HG03457 (cell line): ENCODE measurements around the gene HEXIM2.

ENCODE experiments used
- ATAC-seq: cut with Tn5 transposase; IDR thresholded peaks from one replicate; pipeline ENCODE4 v1.9.1; 2021; ENCODE audit warnings: moderate number of reproducible peaks; ENCODE audit not compliant: unreplicated experiment

HEXIM2 gene

DNA sequence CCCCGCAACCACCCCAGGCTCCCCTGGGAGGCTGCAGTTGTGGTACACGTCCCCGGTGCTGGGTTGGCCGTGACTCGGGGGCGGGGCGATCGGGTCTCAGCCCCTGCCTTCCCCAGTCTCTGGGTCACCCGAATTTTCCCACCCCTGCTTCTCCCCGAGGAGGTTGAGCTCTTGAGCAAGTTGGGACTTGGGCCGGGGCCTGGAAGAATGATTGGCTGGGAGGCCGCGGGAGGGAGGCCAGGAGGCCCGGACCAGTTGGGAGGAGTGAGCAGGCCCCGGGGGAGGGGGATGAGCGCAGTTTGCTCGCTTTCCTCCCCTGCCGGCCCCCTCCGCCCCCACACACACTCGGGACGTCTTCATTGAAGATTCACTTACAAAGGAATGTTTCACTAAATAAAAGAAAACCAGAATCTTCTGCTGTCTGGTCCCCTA is 17.9 kb upstream of the HEXIM2 start:
- no peak for ATAC-seq

DNA sequence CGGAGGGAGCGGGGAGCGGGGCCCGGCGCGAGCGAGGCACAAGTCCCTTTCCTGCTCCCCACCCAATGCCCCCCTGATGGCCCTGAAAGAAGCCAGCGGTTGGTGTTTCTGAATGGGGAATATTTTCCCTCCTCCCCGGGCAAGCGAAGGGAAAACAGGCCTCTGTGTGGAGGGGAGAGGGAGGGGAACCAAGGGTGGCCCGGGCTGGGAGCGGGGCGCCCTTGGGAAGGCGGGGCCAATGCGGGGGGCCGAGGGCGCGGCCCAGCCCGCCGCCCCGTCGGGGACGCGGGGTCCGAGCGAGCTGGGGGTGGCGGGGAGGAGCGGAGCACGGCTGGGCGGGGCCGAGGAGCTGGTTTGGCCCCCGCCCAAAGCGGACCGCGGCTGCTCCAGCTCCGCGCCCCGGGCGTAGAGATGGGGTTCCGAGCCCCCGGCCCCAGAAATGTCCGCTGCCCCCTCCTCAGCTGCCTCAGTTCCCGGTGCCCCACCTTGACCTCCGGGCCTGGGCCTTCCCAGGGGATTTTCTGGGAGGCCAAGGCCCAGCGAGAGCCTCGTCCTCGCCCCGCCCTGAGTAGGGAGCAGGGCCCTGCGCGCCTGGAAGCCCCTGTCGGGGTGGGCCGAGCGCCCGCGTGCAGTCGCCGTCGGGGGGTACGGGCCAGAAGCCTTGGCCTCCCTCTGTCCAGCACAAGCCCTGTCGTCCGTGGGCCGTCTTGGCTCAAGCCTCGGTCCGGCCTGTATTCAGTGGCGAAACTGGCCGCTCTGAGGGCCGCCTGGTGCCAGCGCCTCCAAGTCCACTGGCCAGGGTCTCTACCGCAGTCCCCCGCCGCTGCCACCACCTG is 17.3 kb upstream of the HEXIM2 start:
- ATAC-seq = no peak

DNA sequence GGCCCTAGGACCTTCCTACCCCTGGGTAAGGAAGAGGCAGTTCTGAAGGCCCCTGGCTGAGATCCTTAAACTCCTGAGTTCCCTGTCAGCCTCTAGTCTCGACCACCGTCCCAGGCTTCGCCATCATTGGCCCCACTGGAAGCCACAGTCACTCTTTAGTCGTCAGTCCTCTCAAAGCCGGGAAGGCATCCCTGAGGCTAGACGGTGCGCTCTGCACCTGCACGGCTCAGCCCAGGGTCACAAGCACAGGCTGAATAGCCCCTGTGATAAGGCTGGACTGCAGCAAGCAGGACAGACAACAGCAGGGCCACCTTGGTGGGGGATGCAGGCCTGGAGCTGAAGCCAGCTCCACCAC is 16.7 kb upstream of the HEXIM2 start:
- ATAC-seq = no peak

DNA sequence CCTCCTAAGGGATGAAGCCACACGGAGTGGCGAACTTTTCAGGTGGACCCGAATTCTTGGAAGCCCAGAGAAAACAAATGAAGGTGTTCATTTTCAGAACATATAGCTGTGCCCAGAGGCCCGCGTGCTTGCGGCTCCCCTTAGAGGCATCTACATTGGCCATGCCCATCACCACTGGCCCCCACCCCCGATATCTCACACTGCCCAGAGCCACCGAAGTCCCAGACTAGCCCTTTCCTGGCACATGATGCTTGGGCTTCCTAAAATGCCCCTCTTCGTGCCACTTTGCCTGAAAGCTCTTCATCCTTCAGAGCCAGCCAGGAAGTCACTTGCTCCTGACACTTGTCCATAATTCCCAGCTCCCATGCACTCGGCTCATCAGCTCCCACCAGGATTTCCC is 15.5 kb upstream of the HEXIM2 start:
- no peak for ATAC-seq

DNA sequence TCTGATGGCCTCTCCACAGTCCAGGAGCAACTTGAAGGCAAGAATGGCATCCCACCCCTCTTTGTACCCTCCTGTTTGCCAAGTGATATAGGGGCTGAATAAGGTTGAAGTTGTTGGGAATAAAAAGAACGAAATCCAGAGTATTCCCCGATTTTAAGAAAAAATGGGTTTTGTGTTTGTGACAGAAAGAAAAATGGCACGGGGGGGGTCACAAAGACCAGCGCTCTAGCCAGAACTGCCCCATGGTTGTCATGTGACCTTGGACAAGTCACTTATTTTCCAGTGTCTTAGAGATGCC is 15.1 kb upstream of the HEXIM2 start:
- ATAC-seq = no peak

DNA sequence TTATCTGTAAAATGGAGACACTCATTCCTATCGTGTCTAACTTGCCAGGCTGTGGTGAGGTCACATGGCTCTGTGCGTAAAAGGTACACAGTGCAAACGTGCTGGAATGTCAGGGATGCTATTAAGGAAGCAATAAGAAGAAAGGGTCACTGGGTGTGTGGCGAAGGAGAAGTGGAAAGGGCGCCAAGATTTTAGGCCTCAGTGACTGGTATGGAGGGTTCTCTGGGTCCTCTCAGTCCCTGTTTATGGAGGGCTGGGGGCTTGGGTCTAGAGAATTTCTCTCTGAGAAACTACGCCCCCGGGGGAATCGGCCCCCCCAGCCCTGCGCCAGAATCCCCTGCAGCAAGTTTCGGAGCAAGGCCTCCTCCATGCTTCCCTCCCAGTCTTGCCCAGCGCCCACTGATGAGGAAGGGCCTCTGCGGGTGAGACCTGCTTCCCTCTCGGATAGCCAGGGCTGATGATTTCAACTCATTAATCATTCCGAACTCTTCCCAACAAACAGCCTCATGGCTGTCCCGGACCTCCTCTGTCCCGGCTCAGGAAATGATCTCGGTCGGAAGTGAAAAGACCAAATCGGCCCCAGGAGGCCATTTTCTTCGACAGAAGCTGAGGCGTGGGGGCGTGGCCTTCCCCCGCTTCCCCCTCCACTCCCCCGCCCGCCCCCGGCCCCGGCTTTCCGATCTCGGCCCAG is 14.6 kb upstream of the HEXIM2 start:
- no peak for ATAC-seq

DNA sequence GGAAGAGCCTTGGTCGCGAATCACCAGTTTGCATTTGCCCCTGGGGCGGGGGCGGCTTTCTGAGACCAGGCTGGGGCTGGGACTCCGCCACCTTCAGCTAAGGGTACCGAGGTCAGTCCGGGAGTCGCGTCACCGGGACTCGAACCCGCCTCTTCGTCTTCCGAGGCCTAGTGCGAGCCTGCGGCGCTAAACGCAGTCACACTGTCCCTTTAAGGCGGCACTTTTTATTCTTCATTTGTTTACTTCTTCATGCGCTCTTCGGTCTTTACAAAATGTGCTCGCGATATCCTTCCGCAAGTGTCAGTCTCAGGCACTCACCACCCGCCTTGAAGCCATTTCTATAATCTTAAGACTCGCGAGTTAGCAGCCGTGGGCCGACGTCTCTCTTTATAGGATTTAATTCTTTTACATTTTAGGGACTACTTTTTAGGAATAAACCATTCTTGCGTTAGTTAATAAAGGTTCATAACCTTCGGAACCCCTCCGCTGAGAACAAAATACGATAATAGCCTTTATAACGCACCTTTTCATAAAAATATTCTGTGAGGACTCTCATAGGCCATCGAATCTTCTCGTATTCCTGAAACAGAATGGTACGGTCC is 14.0 kb upstream of the HEXIM2 start:
- no peak for ATAC-seq

DNA sequence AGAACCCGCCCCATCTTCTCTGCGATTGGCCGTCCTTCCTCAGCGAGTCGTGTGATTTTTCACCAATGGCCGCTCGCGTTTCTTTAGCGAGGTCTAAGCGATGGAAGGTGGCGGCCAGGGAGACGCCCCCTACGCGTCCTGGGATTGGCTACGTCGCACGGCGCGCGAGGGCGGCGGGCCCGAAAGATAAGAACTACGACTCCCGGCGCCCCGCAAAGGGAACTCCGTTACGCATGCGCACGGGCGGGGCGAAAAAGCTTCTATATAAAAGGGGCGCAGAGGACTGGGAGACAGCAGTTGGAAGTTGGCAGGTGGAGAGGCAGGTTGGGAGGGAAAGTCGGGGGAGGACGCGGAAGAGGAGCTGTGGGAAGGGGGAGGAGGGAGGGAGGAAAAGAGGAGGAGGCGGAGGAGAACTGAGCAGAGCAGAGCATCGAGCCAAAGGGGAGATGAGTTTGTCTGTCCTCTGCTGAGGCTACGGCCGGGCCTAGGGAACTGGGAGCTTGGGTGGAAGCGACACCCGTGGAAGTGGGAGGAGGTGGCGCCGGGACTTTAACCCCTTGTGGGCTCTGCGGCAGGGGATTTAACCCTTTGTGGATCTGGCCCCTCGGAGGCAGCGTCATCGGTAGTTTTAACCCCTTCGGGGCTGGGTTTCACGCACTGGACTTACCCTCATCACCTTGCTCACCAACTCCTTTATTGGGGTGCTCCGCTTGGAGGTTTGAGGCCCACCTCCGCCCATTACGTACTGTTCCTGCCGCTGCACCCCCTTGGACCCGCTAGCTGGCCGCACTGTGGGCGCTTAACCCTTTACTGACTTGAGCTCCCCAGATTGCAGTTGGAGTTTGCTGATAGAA is 13.3 kb upstream of the HEXIM2 start, which contains the start of gene HEXIM1:
Gene HEXIM1 (plus strand): TSS at position 293 of the 854 bp plus-strand sequence. CDS start 716 bp downstream, outside the sequence.
- peak; percentile 45 for ATAC-seq

DNA sequence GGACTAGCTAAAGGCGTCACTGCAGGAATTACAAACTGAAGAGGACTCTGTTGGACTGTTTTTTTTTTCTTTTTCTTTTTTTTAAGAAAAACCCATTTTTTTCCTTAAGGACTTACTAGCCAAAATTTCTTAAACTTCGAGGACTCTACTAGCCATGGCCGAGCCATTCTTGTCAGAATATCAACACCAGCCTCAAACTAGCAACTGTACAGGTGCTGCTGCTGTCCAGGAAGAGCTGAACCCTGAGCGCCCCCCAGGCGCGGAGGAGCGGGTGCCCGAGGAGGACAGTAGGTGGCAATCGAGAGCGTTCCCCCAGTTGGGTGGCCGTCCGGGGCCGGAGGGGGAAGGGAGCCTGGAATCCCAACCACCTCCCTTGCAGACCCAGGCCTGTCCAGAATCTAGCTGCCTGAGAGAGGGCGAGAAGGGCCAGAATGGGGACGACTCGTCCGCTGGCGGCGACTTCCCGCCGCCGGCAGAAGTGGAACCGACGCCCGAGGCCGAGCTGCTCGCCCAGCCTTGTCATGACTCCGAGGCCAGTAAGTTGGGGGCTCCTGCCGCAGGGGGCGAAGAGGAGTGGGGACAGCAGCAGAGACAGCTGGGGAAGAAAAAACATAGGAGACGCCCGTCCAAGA is 12.5 kb upstream of the HEXIM2 start:
- ATAC-seq = no peak

DNA sequence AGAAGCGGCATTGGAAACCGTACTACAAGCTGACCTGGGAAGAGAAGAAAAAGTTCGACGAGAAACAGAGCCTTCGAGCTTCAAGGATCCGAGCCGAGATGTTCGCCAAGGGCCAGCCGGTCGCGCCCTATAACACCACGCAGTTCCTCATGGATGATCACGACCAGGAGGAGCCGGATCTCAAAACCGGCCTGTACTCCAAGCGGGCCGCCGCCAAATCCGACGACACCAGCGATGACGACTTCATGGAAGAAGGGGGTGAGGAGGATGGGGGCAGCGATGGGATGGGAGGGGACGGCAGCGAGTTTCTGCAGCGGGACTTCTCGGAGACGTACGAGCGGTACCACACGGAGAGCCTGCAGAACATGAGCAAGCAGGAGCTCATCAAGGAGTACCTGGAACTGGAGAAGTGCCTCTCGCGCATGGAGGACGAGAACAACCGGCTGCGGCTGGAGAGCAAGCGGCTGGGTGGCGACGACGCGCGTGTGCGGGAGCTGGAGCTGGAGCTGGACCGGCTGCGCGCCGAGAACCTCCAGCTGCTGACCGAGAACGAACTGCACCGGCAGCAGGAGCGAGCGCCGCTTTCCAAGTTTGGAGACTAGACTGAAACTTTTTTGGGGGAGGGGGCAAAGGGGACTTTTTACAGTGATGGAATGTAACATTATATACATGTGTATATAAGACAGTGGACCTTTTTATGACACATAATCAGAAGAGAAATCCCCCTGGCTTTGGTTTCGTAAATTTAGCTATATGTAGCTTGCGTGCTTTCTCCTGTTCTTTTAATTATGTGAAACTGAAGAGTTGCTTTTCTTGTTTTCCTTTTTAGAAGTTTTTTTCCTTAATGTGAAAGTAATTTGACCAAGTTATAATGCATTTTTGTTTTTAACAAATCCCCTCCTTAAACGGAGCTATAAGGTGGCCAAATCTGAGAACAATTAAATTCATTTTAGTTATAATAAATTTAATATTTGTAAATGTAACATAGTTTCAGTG is 11.7 kb upstream of the HEXIM2 start:
- ATAC-seq = no peak

DNA sequence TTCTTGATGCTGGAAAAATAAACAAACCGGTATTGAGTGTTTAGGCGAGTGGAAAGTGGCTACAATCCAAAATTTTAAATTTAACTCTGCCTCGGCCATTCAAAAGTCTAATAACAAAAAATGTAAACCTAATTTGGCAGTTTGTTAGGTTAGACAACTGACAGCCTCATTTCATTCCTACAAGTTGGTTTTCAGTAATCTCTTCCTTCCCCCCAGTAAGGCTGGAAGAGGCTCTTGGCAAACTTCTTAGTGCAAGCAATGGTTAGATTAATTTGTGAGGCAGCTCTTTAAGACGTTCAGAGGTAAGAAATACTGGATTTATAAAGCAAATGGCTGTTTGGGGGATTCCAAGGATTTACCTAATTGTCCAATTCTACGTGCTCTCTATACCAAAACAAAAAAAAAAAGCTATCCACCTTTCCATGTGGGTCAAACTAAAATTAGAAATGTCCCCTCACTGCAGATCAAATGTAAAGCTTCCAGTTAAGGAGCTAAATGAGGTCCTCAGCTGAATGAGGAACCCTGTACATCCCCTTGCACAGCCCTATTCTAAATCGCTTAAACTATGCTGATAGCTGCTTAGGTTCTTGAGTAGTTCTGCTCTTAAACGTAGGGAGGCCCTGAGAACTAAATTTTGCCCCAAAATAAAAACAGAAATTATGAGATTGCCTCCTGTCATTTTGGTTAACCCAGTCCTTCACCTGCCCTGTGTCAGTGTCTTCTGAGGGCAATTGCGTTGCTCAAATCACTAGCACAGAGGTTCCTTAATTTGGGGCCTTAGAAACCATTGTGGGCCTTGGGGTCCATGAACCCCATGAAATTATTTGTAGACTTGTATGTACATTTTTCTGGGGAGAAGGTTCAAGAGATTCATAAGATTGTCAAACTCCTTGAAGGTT is 10.5 kb upstream of the HEXIM2 start:
- ATAC-seq = no peak

DNA sequence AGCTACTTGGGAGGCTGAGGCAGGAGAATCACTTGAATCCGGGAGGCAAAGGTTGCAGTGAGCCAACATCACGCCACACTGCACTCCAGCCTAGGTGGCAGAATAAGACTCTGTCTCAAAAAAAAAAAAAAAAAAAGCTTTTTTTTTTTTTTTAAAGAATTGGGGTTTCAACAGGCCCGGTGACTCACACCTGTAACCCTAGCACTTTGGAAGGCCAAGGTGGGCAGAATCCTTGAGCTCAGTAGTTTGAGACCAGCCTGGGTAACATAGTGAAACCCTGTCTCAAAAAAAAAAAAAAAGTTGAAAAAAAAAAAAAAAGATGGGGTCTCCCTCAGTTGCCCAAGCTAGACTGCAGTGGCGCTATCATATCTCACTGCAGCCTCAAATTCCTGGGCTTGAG is 6.6 kb upstream of the HEXIM2 start:
- no peak for ATAC-seq

DNA sequence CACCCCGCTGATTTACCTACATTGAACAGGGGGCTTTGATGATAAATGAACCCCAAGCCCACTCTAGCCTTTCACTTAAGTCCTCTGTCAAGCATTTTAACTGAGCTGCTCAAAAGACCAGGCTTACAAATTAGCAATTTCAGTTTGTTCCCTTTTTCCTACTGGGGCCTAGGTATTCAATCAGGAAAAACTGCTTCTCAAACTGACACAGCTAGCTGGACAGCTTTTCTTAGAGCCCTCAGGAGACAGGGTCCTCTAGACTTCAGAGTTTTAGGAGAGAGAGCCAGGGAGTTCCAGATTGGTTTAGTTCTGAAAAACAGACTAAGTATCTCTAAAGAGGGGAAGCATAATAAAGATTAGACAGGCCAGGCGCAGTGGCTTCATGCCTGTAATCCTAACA is 6.2 kb upstream of the HEXIM2 start:
- ATAC-seq = no peak

DNA sequence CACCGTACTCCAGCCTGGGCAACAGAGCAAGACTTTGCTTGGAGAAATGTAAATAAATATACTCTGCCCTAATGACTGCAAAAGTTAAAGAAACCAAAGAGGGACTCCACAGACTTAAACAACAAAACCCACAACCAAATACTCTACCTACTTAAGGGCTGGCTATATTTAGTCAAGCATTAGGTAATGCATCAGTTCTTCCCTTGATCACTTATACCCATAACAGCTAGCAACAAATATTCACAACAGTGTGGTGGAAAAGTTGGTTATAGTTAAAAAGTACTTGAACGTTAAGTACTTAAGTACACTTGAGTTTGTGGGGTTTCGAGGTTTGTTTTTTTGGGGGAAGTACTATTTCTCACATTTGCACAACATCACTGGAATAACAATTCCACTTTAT is 5.4 kb upstream of the HEXIM2 start:
- no peak for ATAC-seq

DNA sequence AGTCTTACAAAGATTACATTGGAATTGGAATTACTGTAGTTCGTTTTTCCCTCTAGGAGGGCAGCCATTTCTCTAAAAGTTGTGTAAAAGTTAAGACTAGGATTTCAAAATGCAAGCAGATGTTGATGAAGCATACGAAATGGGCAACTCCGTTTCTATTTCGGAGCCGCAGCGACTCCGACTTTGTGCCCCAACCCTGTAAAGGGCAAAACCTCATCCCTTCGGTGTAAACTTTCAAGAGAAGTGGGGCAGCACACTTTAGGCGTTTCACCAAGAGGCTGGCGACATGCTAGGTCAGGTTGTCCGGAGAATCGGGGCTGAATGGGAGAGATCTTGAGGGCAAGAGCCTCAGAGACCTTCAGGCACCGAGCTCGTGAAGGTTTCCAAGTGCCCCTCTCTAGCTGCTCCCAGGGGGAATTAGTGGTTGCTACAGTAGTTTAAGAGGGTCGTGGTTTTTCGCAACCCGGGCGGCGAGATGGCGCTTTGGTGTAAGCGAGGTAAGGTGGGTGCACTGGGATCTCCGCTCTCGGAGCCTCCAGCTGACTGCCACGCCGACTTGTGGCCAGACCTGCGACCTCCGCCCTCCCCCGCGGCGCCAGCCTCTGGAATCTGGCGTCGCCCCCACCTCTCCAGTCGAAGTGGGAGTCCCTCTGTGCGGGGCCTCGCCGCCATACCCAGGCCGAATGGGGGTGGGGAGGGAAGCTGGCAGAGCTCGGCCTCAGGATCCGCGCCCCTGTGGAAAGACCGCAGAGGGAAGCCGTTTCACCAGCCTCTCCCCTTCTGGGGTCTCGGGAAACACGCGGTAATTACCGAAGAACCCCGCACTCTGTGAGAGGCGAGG is 1.0 kb upstream of the HEXIM2 start:
- peak; percentile 13 for ATAC-seq

DNA sequence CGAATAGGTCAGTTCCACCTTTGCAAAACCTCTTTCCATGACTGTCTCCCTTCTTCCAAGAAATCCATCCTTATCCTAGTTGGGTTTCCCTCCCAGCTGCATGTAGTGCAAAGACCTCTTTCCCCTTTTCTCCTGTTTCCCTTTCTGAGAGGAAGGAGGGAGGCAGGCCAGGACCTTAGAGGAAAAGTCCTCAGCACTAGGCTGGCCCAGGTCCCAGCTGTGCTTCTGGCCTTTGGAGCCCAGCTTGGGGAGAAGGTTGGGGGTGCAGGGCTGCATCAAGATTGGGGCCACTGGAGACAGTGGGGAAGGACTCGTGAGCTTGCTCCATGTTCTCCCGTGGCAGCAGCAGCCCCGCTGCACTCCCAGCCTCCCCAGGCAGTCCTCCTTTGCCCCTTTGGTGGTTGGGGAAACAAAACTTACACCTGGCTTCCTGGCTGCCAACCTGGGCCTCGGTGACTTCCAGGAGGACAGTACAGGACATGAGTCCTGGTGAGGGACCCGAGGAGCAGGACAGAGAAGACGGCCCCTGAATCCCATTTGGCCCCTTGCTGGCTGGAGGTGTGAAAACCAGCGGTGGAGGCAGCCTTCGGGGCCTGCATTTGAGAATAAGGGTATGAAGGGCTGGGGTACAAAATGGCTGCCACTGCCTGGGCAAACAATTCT is 481 bp downstream of the HEXIM2 start:
- ATAC-seq = no peak

DNA sequence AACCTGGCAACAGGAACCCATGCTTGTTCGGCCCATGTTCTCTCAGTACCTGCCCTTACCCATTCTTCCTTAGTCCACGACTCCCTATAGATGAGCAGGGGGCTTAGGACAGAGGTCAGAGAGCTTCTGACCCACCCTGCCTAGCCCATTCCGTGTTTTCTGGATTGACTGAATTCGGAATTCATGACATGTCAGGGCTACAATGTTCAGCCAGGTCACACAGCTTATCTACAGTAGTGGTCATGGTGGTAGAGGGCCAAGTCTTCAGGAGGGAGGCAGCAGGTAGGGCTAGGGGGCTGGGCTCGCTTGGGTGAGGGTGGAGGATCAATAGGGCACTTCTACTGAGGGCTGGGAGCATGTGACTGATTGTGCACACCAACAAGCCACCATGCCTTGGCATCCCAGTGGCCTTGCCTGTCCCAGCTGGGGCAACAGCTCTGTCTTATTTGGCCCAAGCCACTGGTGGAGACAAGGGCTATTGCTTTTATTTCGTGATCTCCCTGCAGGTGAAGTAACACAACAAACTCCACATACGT is 3.1 kb downstream of the HEXIM2 start:
- no peak for ATAC-seq
